LNCaP clone FGC (cell line): ENCODE measurements around the gene ASB3.

Source experiments
- DNase-seq: peaks from one replicate; pipeline ENCODE4 v3.0.0-alpha.2; 2011; ENCODE audit warnings: low read depth
- H3K4me3 ChIP-seq: 2 replicates; pipeline ENCODE4 v1.5.1; 2011; ENCODE audit warnings: mild to moderate bottlenecking, low read depth, low read length, control low read depth
- CTCF ChIP-seq: IDR thresholded peaks from 2 replicates; pipeline ENCODE4 v1.5.1; 2012; ENCODE audit warnings: mild to moderate bottlenecking; ENCODE audit not compliant: control insufficient read depth, insufficient read depth; ENCODE audit errors: extremely low read depth

The ASB3 gene

GRCh38 chr2:53755121-53755520 is 31.6 kb downstream of the ASB3 start:
- H3K4me3 ChIP-seq, result no peak overlapping the region
- DNase-seq, result no peak
- TF ChIP-seq CTCF, result no peak

GRCh38 chr2:53753041-53753440 is 33.7 kb downstream of the ASB3 start:
- no peak for TF ChIP-seq CTCF
- DNase-seq, result no peak
- H3K4me3 ChIP-seq, result no peak overlapping the region

GRCh38 chr2:53752385-53752784 is 34.4 kb downstream of the ASB3 start:
- no peak overlapping the region for H3K4me3 ChIP-seq
- DNase-seq, result no peak
- no peak for TF ChIP-seq CTCF

GRCh38 chr2:53751728-53752127 is 35.0 kb downstream of the ASB3 start:
- TF ChIP-seq CTCF, result no peak
- H3K4me3 ChIP-seq, result no peak overlapping the region
- no peak for DNase-seq

- H3K4me3 ChIP-seq, result no peak overlapping the region
Measured at GRCh38 chr2:53750041-53750768, 36.5 kb downstream of the ASB3 start.

GRCh38 chr2:53744395-53745065 is 42.2 kb downstream of the ASB3 start:
- TF ChIP-seq CTCF, result no peak
- no peak overlapping the region for H3K4me3 ChIP-seq
- no peak for DNase-seq

More at GRCh38 chr2:53750041-53750768, 36.5 kb downstream of the ASB3 start:
- no peak for TF ChIP-seq CTCF
- no peak for DNase-seq
